Testis (tissue), 2 donors: Measurements from ENCODE around the gene TLE3.

ENCODE experiments used
- POLR2A ChIP-seq: fragments of 450-650 bp; IDR thresholded peaks from one replicate; pipeline ENCODE4 v1.6.1; 2017; ENCODE audit warnings: antibody characterized with exemption, mild to moderate bottlenecking, moderate library complexity
- TF ChIP-seq, protein P1 (sequence below), 3 experiments: fragments of 450-650 bp in 2 of 3; fragments of 200-600 bp in 1 of 3; sonication (generic) in 1 of 3; IDR thresholded peaks; one replicate each; pipeline ENCODE4 v1.5.1; 2016 to 2019; ENCODE audit warnings: antibody characterized with exemption in 3 of 3, mild to moderate bottlenecking in 2 of 3, moderate library complexity in 1 of 3

DNA sequence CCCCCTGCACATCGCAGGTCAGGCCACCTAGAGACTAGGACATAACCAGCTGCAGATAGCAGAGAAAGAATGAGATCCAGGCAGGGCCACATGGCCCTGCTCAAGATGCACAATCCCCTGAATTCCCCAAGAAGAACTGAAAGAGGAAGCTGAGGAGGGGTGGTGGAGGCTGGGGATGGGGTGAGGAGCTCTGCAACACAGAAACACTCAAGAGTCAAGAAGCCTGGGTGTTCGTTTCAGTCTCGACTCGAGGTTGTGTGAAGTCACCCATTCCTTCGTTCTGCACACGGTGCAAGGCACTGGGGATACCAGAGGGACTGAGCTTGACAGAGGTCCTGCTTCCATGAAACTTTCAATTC lies 62.0 kb downstream of the TLE3 start:
- TF ChIP-seq POLR2A: no peak
- TF ChIP-seq, protein P1, sequence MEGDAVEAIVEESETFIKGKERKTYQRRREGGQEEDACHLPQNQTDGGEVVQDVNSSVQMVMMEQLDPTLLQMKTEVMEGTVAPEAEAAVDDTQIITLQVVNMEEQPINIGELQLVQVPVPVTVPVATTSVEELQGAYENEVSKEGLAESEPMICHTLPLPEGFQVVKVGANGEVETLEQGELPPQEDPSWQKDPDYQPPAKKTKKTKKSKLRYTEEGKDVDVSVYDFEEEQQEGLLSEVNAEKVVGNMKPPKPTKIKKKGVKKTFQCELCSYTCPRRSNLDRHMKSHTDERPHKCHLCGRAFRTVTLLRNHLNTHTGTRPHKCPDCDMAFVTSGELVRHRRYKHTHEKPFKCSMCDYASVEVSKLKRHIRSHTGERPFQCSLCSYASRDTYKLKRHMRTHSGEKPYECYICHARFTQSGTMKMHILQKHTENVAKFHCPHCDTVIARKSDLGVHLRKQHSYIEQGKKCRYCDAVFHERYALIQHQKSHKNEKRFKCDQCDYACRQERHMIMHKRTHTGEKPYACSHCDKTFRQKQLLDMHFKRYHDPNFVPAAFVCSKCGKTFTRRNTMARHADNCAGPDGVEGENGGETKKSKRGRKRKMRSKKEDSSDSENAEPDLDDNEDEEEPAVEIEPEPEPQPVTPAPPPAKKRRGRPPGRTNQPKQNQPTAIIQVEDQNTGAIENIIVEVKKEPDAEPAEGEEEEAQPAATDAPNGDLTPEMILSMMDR (IDR thresholded peaks at IDR 0.05): no peak
